NCI-H748 treated with DMSO at 0.1 percent for 48 hours (cell line): ENCODE data around the gene CAMK2G.
"Not testable (repeated sequence)": the region's sequence is repeated elsewhere in the genome, so short reads cannot be mapped to it uniquely, and the experiment has no call there.

Experiments used
- DNase-seq: peaks from one replicate; lab custom pipeline; 2025; lab: John Stamatoyannopoulos, UW

Gene CAMK2G

DNA sequence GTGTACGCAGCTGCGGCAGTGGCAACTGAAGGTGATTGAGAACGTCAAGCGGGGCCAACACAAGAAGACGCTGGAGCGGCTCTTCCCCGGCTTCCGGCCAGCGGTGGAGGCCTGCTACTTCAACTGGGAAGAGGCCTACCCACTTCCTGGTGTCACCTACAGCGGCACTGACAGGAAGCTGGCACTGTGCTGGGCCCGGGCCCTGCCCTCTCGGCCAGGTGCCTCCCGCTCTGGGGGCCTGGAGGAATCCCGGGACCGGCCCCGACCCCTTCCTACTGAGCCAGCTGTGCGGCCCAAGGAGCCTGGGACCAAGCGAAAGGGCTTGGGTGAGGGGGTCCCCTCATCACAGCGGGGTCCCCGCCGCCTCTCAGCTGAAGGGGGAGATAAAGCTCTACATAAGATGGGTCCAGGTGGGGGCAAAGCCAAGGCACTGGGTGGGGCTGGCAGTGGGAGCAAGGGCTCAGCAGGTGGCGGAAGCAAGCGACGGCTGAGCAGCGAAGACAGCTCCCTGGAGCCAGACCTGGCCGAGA, 82.4 kb downstream of the CAMK2G start:
- DNase-seq: no peak

DNA sequence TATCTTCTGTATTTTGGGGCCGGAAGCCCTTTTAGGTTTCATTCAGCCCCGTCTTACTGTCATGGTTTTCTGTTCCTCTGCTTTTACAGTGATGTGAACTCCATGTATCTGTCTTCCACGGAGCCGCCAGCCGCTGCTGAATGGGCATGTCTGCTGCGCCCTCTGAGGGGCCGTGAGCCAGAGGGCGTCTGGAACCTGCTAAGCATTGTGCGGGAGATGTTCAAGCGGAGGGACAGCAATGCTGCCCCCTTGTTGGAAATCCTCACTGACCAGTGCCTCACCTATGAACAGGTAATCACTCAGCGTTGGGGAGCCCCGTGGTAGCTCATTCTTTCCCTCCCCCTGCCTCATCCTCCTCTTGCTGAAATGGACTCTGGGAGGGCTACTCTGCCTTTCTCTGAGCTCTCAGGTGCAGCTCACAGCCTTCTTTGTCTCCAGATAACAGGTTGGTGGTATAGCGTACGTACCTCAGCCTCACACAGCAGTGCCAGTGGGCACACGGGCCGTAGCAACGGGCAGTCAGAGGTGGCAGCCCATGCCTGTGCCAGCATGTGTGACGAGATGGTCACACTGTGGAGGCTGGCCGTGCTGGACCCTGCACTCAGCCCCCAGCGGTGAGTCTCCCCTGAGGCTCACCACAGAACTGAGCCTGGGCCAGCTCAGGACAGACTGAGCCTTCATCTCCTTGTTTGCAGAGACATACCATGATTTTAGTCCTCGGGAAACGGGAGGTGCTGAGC, 83.3 kb downstream of the CAMK2G start:
- no peak for DNase-seq

DNA sequence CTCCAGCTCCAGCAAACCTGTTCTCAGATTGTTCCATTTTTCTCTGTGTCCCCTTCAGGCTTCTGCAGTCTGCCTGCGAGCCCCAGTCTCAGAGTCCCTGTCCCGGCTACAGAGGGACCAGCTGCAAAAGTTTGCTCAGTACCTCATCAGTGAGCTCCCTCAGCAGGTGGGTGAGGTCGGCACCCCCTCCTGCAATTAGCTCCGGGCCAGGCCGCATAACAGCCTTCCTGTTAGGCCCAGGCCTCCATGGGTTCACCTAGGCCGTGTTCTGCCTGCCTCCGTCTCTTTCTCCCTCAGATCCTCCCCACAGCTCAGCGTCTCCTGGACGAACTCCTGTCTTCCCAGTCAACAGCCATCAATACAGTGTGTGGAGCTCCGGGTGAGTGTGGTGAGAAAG, 84.7 kb downstream of the CAMK2G start:
- no peak for DNase-seq

DNA sequence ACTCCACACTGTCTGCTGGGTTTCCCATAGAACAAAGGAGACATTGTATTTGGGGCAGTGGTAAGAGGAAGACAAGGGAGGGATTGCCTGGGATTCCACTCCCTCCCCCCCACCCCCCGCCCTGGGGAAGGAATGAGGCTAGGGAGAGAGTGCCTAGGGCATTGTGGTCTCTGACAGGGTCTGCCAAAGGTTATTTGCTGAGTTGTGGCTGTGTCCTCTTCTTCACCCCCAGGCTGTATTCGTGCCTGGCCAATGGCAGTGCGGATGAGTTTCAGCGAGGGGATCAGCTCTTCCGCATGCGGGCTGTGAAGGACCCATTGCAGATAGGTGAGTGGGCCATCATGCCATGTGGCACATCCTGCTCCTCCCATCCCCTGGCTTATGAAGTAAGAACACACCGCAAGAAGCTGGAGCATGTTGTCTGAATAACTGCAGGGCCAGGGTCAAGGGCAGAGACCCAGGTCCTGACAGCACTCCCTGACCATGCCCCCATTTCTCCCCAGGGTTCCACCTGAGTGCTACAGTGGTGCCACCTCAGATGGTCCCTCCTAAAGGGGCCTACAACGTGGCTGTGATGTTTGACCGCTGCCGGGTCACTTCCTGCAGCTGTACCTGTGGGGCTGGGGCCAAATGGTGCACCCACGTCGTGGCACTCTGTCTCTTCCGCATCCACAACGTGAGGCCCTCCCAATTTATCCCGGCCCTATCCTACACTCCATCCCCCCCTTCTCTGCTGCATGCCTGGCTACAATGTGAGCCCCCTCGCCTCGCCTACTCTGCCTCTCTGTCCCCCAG, 85.3 kb downstream of the CAMK2G start:
- no peak for DNase-seq

DNA sequence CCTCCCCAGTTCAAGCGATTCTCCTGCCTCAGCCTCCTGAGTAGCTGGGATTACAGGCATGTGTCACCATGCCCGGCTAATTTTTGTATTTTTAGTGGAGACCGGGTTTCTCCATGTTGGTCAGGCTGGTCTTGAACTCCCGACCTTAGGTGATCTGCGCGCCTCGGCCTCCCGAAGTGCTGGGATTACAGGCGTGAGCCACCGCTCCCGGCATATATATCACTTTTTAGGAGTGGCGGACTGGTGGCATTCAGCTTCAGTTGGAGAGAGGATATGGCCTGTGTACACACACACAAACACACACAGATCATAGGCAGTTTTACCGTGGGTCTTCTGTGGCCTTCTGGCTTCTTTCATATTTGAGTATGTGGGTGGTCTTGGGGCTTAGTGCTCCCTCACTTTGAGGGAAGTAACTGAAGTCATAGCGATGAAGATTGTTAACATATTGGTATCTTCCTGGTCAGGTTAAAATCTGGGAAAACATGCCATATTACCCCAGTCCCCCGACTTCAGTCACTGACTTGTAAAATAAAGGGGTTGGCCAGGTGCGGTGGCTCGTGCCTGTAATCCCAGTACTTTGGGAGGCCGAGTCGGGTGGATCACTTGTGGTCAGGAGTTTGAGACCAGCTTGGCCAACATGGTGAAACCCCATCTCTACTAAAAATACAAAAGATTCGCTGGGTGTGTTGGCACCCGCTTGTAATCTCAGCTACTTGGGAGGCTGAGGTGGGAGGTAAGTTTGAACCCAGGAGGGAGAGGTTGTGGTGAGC, 87.1 kb downstream of the CAMK2G start:
- DNase-seq: not testable (repeated sequence)

DNA sequence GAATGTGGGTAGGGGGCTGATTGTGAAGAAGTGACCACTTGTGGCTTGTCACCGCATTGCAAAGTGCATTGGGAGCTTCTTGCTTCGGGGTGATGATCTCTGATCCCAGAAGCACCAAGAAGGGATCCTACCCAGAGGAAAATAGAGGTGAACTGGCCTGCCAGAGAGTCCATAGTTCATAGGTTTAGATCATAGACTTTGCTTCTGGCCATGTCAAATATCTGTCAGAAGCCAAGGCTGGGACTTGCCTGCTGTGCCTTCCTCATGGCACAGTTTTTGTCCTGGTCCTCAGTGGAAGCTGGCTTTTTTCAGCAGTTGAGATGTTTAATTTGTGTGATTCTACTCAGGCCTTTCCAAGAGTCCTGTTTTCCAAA, 87.9 kb downstream of the CAMK2G start:
- DNase-seq: no peak

DNA sequence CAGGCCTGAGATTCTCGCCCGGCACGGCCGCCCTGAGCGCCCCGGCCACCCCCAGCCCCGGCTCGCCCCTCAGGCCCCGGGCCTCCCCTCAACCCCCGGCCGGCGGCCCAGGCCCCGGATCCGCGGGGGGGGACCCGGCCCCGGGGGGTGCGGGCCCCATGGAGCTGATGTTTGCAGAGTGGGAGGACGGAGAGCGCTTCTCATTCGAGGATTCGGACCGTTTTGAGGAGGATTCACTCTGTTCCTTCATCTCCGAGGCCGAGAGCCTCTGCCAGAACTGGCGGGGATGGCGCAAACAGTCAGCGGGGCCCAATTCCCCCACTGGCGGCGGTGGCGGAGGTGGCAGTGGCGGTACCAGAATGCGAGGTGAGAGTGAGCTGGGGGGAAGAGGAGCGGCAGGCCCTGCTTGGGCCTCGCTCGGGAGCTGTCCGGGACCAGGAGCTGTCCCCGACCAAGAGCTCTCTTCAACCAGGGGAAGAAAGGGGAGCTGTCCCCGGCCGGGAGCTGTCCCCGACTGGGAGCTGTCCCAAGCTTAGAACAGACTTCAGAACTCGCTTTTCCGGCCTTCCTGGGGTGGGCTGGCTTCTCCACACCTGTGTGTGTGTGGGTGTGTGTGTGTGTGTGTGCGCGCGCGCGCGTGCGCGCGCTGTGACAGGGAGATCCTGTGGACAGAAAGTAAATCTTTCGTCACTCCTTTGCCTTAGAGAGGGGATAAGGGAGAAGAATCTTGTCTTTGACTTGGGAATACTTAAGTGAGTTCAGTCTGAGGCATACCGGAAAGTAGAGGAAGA, 88.4 kb downstream of the CAMK2G start:
- DNase-seq: no peak

DNA sequence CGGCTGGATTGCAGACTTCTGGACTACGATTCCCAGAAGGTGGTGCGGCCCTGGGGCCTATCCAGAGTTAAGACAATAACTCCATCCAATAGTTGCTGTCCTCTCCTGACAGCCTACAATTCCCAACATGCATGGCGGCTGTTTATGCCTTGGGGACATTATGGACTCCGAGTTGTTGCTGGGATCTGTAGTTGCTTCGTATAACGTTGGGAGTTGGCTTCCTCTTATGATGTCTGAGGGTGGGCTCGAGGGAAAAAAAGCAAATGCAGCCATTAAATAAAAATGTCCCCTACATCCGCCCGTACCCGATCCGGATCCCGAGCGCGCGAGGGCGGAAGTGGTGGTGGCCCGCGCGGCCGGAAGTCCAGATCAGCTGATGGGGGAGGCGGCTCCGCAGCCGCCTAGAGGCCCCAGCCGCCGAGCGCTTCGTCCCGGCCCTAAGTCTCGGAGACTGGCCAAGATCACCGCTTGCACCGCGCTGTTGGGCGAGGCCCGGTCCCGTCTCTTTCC, 89.1 kb downstream of the CAMK2G start, which contains the start of gene ZSWIM8:
TSS of gene ZSWIM8 (plus strand) at position 396 of the 510 bp plus-strand sequence. CDS start 273 bp downstream, outside the sequence.
- DNase-seq: peak; percentile 64

DNA sequence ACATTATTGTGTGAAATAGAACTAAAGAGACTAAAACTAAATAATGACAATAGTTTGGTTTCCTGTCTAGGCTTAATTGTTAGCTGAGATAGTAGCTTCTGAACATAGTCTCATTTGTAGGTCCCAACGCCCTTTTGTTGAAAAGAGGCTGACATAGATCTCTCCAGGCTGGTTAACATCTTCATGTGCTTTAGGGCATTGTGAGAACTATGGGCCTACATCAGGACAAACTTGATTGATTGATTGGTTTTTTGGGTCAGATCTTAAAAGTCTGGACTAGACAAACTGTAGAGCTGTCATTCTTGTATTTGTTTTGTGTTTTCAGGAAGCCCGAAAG, 91.6 kb downstream of the CAMK2G start:
- DNase-seq: no peak

DNA sequence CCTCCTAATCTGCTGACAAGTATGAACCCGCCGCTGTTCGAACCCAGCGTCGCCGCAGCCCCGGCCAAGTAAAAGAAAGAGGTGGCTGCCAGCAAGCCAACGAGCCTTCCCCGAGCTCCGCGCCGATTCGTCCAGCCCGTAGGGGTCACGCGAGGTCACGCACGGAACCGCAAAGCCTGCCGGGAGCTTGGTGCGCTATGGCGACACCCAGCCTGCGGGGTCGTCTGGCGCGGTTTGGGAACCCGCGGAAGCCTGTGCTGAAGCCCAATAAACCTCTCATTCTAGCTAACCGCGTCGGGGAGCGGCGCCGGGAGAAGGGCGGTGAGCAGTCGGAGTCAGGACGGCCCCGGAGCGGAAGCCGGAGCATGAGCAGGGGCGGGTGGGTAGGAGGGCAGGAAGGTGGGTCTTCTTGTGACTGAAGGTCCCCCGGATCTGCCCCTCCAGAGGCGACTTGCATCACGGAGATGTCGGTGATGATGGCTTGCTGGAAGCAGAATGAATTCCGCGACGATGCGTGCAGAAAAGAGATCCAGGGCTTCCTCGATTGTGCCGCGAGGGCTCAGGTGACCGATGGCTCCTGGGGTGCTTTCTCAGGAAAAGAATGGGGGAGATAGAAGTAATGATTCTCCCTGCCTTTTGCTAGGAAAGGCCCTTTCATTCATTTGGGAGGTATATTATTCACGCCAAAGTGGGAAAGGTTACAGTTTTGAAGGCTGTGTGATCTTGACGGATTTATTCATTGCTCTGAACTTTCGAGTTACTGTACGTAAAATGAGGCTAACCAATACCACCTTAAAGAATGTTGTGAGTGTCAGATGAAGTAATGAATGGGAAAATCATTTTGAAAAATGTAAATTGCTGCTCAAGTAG, 92.2 kb downstream of the CAMK2G start, which contains the start of gene CHCHD1:
TSS of gene CHCHD1 (plus strand) at position 170 of the 870 bp plus-strand sequence. CDS start at position 198, 28 bp downstream.
- DNase-seq: peak; percentile 23

DNA sequence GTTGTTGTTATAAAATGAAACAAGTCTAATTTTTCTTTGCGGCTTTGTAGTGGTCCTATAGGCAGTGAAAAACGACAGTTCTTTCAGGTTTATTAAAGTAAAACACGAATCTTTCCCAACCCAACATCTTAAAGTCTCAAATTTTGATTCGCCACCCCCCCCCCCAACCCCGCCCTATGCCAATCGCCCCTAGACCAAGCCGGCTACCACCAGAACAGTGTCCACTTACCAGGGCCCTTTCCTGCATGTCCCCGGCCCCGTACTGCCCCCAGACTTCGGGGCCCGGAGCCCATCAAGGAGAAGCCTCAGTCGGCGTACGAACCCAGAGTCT, 92.8 kb downstream of the CAMK2G start:
- DNase-seq: no peak

DNA sequence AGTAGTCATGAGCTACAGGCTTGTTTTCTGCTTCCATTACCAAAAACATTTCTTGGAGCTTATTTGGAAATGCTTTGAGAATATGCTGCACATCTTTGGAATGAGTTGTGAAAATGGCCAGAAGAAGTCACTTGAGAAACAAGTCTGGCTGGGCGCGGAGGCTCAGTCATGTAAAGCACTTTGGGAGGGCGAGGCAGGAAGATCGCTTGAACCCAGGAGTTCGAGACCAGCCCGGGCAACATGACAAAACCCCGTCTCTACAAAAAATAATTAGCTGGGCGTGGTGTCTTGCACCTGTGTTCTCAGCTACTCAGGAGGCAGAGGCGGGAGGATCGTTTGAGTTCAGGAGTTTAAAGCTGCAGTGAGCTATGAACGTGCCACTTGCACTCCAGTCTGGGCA, 93.4 kb downstream of the CAMK2G start:
- no peak for DNase-seq

DNA sequence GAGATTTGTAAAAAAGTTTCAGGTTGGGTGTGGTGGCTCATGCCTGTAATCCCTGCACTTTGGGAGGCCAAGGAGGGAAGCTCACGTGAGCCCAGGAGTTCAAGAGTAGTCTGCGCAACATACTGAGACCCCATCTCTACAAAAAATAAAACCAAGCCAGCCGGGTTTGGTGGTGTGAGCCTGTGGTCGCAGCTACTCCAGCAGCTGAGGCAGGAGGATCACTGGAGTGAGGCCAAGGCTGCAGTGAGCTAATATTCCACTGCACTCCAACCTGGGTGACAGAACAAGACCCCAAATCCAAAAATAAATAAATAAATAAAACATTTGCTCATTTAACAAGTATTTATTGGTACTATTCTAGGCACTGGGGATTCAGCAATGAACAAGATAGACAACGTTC, 94.1 kb downstream of the CAMK2G start:
- no peak for DNase-seq

DNA sequence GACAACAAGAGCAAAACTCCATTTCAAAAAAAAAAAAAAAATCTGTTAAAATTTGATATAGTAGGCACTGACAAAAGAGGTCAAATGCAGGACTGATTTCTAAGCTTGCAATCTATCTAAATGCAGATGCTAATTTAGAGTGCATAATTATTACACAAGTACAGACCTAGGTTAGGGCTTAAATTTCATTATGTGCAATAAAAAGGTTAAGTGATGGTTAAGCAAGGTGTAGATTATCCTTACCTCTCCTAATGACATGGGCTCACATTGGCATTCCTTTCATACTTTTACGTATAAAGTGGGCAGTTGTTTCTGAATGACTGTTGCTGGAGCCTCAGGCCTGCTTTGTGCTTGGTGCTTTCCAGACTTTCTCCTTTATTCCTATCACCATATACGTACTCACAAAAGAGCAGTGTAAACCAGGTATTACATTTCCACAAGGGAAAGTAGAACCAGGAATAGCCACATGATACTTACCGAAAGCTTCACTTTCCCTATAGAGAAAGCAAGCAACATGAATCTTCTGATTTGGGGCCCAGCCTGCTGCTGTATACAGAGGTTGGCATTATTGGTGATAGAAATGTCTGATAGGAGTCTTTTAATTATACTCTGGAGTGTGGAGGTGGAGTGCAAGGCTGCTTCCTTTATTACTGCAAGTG, 94.7 kb downstream of the CAMK2G start:
- no peak for DNase-seq

DNA sequence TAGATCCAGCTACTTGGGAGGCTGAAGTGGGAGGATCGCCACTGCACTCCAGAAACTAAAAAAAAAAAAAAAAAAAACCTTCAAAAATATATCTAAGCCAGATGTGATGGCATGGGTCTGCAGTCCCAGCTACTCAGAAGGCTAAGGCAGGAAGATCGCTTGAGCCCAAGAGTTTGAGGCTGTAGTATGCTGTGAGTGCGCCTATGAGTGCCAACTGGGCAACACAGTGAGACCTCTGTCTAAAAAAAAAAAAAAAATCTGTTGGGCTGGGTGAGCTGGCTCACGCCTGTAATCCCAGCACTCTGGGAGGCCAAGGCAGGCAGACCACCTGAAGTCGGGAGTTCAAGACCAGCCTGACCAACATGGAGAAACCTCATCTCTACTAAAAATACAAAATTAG, 95.3 kb downstream of the CAMK2G start:
- no peak for DNase-seq

DNA sequence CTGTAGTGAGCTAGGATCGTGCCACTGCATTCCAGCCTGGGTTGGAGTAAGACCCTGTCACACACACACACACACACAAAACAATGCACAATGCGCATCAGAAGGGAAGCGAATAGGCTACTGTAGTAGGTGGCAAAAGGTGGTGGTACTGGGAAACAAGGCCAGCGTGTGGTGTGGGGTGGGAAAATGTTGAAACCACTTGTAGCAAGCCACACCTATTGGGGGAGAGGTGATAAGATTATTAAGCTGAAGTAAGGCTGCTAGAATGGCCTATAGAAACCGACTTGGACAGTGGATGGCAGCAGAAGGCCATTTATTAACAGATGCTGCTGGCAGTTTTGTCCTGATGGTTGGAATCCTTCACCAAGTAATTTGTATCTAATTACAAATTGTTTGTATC, 99.7 kb downstream of the CAMK2G start:
- no peak for DNase-seq

DNA sequence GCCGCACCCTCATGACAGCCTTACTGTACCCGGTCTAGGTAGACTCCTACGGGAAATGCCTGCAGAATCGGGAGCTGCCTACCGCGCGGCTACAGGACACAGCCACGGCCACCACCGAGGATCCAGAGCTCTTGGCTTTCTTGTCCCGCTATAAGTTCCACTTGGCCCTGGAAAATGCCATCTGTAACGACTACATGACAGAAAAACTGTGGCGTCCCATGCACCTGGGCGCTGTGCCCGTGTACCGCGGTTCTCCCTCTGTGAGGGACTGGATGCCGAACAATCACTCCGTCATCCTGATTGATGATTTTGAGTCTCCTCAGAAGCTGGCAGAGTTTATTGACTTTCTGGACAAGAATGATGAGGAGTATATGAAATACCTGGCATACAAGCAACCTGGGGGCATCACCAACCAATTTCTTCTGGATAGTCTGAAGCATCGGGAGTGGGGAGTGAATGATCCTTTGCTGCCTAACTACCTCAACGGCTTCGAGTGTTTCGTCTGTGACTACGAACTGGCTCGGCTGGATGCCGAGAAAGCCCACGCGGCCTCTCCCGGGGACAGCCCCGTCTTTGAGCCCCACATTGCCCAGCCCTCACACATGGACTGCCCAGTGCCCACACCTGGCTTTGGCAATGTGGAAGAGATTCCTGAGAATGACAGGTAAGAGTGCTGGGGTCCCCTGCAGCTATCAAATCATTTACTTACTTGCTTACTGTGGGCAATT, 101.0 kb downstream of the CAMK2G start:
- no peak for DNase-seq

DNA sequence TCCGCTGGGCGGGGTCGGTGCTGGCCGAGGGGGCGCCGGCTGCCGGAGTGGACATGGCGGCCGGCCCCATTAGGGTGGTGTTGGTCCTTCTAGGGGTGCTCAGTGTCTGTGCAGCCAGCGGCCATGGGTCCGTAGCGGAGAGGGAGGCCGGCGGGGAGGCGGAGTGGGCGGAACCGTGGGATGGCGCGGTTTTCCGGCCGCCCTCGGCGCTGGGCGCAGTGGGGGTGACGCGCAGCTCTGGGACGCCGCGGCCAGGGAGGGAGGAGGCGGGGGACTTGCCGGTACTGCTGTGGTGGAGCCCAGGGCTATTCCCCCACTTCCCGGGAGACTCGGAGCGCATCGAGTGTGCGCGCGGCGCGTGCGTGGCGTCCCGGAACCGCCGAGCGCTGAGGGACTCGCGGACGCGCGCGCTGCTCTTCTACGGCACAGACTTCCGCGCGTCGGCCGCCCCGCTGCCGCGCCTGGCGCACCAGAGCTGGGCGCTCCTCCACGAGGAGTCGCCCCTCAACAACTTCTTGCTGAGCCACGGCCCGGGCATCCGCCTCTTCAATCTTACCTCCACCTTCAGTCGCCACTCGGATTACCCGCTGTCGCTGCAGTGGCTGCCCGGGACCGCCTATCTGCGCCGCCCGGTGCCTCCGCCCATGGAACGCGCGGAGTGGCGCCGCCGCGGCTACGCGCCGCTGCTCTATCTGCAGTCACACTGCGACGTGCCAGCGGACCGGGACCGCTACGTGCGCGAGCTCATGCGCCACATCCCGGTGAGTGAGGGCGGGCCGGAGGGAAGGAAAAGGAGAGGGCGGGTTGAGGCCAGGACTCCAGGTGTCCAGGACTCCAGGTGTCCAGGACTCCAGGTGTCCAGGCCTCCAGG, 101.8 kb downstream of the CAMK2G start:
- DNase-seq: peak; percentile 48
